HEK293 (cell line): ENCODE results near the gene COL8A1.

Experiments
- BCL11A ChIP-seq: fragments of 450-650 bp; formaldehyde crosslinking; IDR thresholded peaks from 2 replicates; pipeline ENCODE4 v1.5.1; 2016; ENCODE audit warnings: low read depth, missing biosample characterization, missing genetic modification characterization
- FEZF1 ChIP-seq: fragments of 450-650 bp; formaldehyde crosslinking; IDR thresholded peaks from 2 replicates; pipeline ENCODE4 v1.5.1; 2016; ENCODE audit warnings: missing biosample characterization, missing genetic modification characterization
- GFI1B ChIP-seq: fragments of 450-650 bp; formaldehyde crosslinking; IDR thresholded peaks from 2 replicates; pipeline ENCODE4 v1.5.1; 2016; ENCODE audit warnings: missing biosample characterization, missing genetic modification characterization
- GLI2 ChIP-seq: fragments of 450-650 bp; formaldehyde crosslinking; IDR thresholded peaks from 2 replicates; pipeline ENCODE4; 2017; ENCODE audit warnings: missing biosample characterization, missing genetic modification characterization, low read depth, borderline replicate concordance
- GLI4 ChIP-seq: fragments of 450-650 bp; formaldehyde crosslinking; IDR thresholded peaks from 2 replicates; pipeline ENCODE4 v1.5.1; 2016; ENCODE audit warnings: missing biosample characterization, missing genetic modification characterization
- GLIS2 ChIP-seq: fragments of 450-650 bp; formaldehyde crosslinking; IDR thresholded peaks from 2 replicates; pipeline ENCODE4 v1.5.1; 2016; ENCODE audit warnings: missing biosample characterization, missing genetic modification characterization
- KLF8 ChIP-seq: fragments of 450-650 bp; formaldehyde crosslinking; IDR thresholded peaks from 2 replicates; pipeline ENCODE4 v1.5.1; 2016; ENCODE audit warnings: missing biosample characterization, missing genetic modification characterization
- MEIS1 ChIP-seq: sonication (generic); formaldehyde crosslinking; IDR thresholded peaks from 2 replicates; pipeline ENCODE4 v1.8.1; 2022; ENCODE audit warnings: missing genetic modification reagents, mild to moderate bottlenecking, borderline replicate concordance
- MYNN ChIP-seq: fragments of 450-650 bp; formaldehyde crosslinking; IDR thresholded peaks from 2 replicates; pipeline ENCODE4 v1.5.1; 2016; ENCODE audit warnings: missing biosample characterization, missing genetic modification characterization, borderline replicate concordance
- PRDM1 ChIP-seq: fragments of 450-650 bp; formaldehyde crosslinking; IDR thresholded peaks from 2 replicates; pipeline ENCODE4; 2016; ENCODE audit warnings: missing biosample characterization, missing genetic modification characterization
- PRDM4 ChIP-seq: fragments of 450-650 bp; formaldehyde crosslinking; IDR thresholded peaks from 2 replicates; pipeline ENCODE4 v1.5.1; 2017; ENCODE audit warnings: missing biosample characterization, missing genetic modification characterization
- RBAK ChIP-seq: fragments of 450-650 bp; formaldehyde crosslinking; IDR thresholded peaks from 2 replicates; pipeline ENCODE4 v1.5.1; 2016; ENCODE audit warnings: missing biosample characterization, missing genetic modification characterization
- REST ChIP-seq: fragments of 450-650 bp; formaldehyde crosslinking; IDR thresholded peaks from 2 replicates; pipeline ENCODE4 v1.5.1; 2016; ENCODE audit warnings: missing biosample characterization, missing genetic modification characterization
- SP2 ChIP-seq: fragments of 450-650 bp; formaldehyde crosslinking; IDR thresholded peaks from 2 replicates; pipeline ENCODE4 v1.5.1; 2016; ENCODE audit warnings: missing biosample characterization, missing genetic modification characterization
- TRIM28 ChIP-seq: IDR thresholded peaks from 2 replicates; pipeline ENCODE4 v1.6.1; 2011; ENCODE audit warnings: low read length, control low read depth, borderline replicate concordance
- ZBTB20 ChIP-seq: fragments of 450-650 bp; formaldehyde crosslinking; IDR thresholded peaks from 2 replicates; pipeline ENCODE4 v1.5.1; 2016; ENCODE audit warnings: missing biosample characterization, missing genetic modification characterization
- ZFP3 ChIP-seq: fragments of 450-650 bp; formaldehyde crosslinking; IDR thresholded peaks from 2 replicates; pipeline ENCODE4 v1.5.1; 2016; ENCODE audit warnings: low read depth, missing biosample characterization, missing genetic modification characterization
- ZNF155 ChIP-seq: fragments of 450-650 bp; formaldehyde crosslinking; IDR thresholded peaks from 2 replicates; pipeline ENCODE4 v1.5.1; 2016; ENCODE audit warnings: missing biosample characterization, missing genetic modification characterization
- ZNF16 ChIP-seq: fragments of 450-650 bp; formaldehyde crosslinking; IDR thresholded peaks from 2 replicates; pipeline ENCODE4 v1.5.1; 2016; ENCODE audit warnings: low read depth, missing biosample characterization, missing genetic modification characterization
- ZNF324 ChIP-seq: fragments of 450-650 bp; formaldehyde crosslinking; IDR thresholded peaks from 2 replicates; pipeline ENCODE4 v1.5.1; 2016; ENCODE audit warnings: missing biosample characterization, missing genetic modification characterization
- ZNF341 ChIP-seq: fragments of 450-650 bp; formaldehyde crosslinking; IDR thresholded peaks from 2 replicates; pipeline ENCODE4; 2016; ENCODE audit warnings: low read depth, missing biosample characterization, missing genetic modification characterization
- ZNF37A ChIP-seq: fragments of 450-650 bp; IDR thresholded peaks from 2 replicates; pipeline ENCODE4 v1.5.1; 2018; ENCODE audit warnings: missing biosample characterization, missing genetic modification characterization
- ZNF558 ChIP-seq: fragments of 450-650 bp; formaldehyde crosslinking; IDR thresholded peaks from 2 replicates; pipeline ENCODE4 v1.5.1; 2016; ENCODE audit warnings: missing biosample characterization, missing genetic modification characterization
- ZNF596 ChIP-seq: fragments of 450-650 bp; IDR thresholded peaks from 2 replicates; pipeline ENCODE4 v1.5.0; 2018; ENCODE audit warnings: missing biosample characterization, mild to moderate bottlenecking, missing genetic modification characterization, moderate library complexity
- ZNF621 ChIP-seq: fragments of 450-650 bp; formaldehyde crosslinking; IDR thresholded peaks from 2 replicates; pipeline ENCODE4 v1.5.1; 2017; ENCODE audit warnings: missing biosample characterization, missing genetic modification characterization
- ZNF626 ChIP-seq: fragments of 450-650 bp; sonication (Bioruptor Pico); formaldehyde crosslinking; IDR thresholded peaks from 2 replicates; pipeline ENCODE4 v1.5.1; 2018; ENCODE audit warnings: missing biosample characterization, missing genetic modification characterization, inconsistent platforms
- ZNF658 ChIP-seq: fragments of 450-650 bp; formaldehyde crosslinking; IDR thresholded peaks from 2 replicates; pipeline ENCODE4; 2016; ENCODE audit warnings: missing biosample characterization, missing genetic modification characterization
- ZNF664 ChIP-seq: fragments of 450-650 bp; formaldehyde crosslinking; IDR thresholded peaks from 2 replicates; pipeline ENCODE4 v1.5.1; 2016; ENCODE audit warnings: missing biosample characterization, missing genetic modification characterization
- ZNF843 ChIP-seq: fragments of 450-650 bp; formaldehyde crosslinking; IDR thresholded peaks from 2 replicates; pipeline ENCODE4 v1.5.1; 2016; ENCODE audit warnings: missing biosample characterization, missing genetic modification characterization
- TF ChIP-seq, protein P1 (sequence below): fragments of 450-650 bp; formaldehyde crosslinking; IDR thresholded peaks from 2 replicates; pipeline ENCODE4 v1.5.1; 2017; ENCODE audit warnings: missing biosample characterization, missing genetic modification characterization
- TF ChIP-seq, protein P2 (sequence below): sonication (generic); formaldehyde crosslinking; IDR thresholded peaks from 2 replicates; pipeline ENCODE4 v1.8.1; 2022; ENCODE audit warnings: mild to moderate bottlenecking, moderate library complexity, missing genetic modification reagents
- TF ChIP-seq, protein P3 (sequence below): fragments of 450-650 bp; formaldehyde crosslinking; IDR thresholded peaks from 2 replicates; pipeline ENCODE4 v1.5.1; 2016; ENCODE audit warnings: missing biosample characterization, missing genetic modification characterization

Gene COL8A1

DNA sequence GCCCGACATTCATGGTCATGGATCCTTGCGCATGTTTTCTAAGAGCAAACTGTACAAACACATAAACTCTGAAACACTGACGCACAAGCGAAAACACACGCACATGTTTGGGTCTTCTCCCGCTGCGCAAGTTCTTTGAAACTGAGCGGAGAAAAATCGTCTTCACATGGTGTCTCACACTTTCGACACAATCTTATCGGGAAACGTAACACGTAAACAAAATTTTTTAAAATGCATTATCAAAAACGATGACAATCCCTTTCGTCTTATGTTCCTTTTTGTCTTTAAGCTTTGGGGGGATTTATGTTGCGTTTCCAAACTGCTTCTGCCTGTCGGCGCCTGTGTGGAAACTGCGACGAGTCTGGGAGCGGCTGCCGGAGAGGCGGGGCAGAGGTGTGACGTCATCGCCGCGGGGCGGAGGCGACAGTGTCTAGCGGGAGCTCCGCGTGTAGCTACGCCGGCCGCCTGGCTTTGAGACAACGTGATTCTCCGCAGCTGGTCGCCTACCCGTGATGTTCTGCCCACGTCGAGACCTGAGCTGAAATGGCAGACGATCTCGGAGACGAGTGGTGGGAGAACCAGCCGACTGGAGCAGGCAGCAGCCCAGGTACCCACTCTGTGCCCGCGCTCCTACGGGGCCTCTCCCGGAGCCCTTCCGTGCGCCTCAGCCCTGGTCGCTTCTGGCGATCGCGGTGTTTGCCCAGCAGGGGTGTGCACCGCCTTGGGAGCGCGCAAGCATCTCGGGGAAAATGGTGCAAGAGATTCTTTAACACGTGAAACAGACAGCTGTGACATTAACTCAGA lies 179.2 kb downstream of the COL8A1 start, which contains the start of gene CMSS1 (continued):
- TF ChIP-seq, protein P1, sequence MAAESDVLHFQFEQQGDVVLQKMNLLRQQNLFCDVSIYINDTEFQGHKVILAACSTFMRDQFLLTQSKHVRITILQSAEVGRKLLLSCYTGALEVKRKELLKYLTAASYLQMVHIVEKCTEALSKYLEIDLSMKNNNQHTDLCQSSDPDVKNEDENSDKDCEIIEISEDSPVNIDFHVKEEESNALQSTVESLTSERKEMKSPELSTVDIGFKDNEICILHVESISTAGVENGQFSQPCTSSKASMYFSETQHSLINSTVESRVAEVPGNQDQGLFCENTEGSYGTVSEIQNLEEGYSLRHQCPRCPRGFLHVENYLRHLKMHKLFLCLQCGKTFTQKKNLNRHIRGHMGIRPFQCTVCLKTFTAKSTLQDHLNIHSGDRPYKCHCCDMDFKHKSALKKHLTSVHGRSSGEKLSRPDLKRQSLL (tag by site-specific recombination) = no peak
- TF ChIP-seq, protein P2, sequence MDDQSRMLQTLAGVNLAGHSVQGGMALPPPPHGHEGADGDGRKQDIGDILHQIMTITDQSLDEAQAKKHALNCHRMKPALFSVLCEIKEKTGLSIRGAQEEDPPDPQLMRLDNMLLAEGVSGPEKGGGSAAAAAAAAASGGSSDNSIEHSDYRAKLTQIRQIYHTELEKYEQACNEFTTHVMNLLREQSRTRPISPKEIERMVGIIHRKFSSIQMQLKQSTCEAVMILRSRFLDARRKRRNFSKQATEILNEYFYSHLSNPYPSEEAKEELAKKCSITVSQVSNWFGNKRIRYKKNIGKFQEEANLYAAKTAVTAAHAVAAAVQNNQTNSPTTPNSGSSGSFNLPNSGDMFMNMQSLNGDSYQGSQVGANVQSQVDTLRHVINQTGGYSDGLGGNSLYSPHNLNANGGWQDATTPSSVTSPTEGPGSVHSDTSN = no peak
- TF ChIP-seq SP2 (peak; percentile 68), FEZF1 (tag by site-specific recombination) (no peak), ZNF621 (tag by site-specific recombination) (no peak), REST (tag by site-specific recombination) (no peak), GLIS2 (peak; percentile 72), ZNF155 (tag by site-specific recombination) (no peak), ZNF596 (tag by site-specific recombination) (no peak), GLI4 (tag by site-specific recombination) (no peak), MEIS1 (CRISPR knock-in tag) (no peak), ZNF341 (tag by site-specific recombination) (no peak), ZNF324 (tag by site-specific recombination) (peak; percentile 84), RBAK (tag by site-specific recombination) (no peak), ZBTB20 (peak; percentile 71; the same call in 1 of the 2 replicates), ZNF558 (tag by site-specific recombination) (0 out of 2 replicates have a peak, but pooled peaks have one; percentile 40), KLF8 (tag by site-specific recombination) (peak; percentile 93), ZNF37A (tag by site-specific recombination) (no peak), BCL11A (tag by site-specific recombination) (no peak), MYNN (tag by site-specific recombination) (no peak), ZNF843 (no peak; the same call in none of the 2 replicates), TRIM28 (peak; percentile 84), GLI2 (tag by site-specific recombination) (no peak), ZNF16 (tag by site-specific recombination) (no peak), PRDM4 (0 out of 2 replicates have a peak, but pooled peaks have one; percentile 40), ZFP3 (tag by site-specific recombination) (no peak), ZNF626 (0 out of 2 replicates have a peak, but pooled peaks have one; percentile 33), ZNF664 (0 out of 2 replicates have a peak, but pooled peaks have one; percentile 21), GFI1B (no peak), PRDM1 (tag by site-specific recombination) (no peak; the same call in 1 of the 2 replicates), ZNF658 (tag by site-specific recombination) (no peak)
- TF ChIP-seq, protein P3, sequence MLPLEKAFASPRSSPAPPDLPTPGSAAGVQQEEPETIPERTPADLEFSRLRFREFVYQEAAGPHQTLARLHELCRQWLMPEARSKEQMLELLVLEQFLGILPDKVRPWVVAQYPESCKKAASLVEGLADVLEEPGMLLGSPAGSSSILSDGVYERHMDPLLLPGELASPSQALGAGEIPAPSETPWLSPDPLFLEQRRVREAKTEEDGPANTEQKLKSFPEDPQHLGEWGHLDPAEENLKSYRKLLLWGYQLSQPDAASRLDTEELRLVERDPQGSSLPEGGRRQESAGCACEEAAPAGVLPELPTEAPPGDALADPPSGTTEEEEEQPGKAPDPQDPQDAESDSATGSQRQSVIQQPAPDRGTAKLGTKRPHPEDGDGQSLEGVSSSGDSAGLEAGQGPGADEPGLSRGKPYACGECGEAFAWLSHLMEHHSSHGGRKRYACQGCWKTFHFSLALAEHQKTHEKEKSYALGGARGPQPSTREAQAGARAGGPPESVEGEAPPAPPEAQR = no peak
